Suprapubic skin (tissue), 3 donors: ENCODE measurements around the gene ATP2C2.

Experiments used
- POLR2A ChIP-seq, 2 donors: fragments of 450-650 bp; IDR thresholded peaks; one replicate each; pipeline ENCODE4 v1.6.1; 2017; ENCODE audit warnings: antibody characterized with exemption in 2 of 2, mild to moderate bottlenecking in 2 of 2, moderate library complexity in 2 of 2
- TF ChIP-seq, protein P1 (sequence below), 2 donors: fragments of 200-600 bp in 1 of 2; fragments of 450-650 bp in 1 of 2; sonication (generic) in 1 of 2; IDR thresholded peaks; one replicate each; pipeline ENCODE4 v1.5.1; 2016 to 2019; ENCODE audit warnings: antibody characterized with exemption in 2 of 2, mild to moderate bottlenecking in 1 of 2, moderate library complexity in 1 of 2

DNA sequence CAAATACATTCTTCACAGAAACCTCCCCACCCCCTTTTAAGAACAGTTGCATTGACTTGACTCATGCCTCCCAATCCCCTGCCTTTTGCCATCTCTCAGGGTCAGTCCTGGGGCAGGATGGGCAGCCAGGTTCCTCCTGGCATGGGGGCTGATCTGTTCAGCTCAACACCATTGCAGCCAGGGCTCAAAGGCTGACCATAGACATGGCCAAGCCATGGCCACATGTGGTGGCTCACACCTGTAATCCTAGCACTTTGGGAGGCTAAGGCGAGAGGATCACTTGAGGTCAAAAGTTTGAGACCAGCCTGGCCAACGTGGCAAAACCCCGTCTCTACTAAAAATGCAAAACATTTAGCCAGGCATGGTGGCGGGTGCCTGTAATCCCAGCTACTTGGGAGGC, 14.1 kb downstream of the ATP2C2 start:
- TF ChIP-seq, protein P1, sequence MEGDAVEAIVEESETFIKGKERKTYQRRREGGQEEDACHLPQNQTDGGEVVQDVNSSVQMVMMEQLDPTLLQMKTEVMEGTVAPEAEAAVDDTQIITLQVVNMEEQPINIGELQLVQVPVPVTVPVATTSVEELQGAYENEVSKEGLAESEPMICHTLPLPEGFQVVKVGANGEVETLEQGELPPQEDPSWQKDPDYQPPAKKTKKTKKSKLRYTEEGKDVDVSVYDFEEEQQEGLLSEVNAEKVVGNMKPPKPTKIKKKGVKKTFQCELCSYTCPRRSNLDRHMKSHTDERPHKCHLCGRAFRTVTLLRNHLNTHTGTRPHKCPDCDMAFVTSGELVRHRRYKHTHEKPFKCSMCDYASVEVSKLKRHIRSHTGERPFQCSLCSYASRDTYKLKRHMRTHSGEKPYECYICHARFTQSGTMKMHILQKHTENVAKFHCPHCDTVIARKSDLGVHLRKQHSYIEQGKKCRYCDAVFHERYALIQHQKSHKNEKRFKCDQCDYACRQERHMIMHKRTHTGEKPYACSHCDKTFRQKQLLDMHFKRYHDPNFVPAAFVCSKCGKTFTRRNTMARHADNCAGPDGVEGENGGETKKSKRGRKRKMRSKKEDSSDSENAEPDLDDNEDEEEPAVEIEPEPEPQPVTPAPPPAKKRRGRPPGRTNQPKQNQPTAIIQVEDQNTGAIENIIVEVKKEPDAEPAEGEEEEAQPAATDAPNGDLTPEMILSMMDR (IDR thresholded peaks at IDR 0.05) = no peak
- no peak for TF ChIP-seq POLR2A (IDR thresholded peaks at IDR 0.05)
